ENCODE data around the gene CSNK1G3.

The CSNK1G3 gene

GRCh38 chr5:123605822-123606221 lies 93.8 kb downstream of the CSNK1G3 start:
- POLR2A ChIA-PET (ENCODE audit: low non-redundant PET) = no interaction called here
- H3K27ac ChIP-seq = no peak overlapping the region
- CTCF ChIA-PET = interaction anchor here (0.9 kb wide), 1 partner anchor 183 kb away, joined by 3 read pairs; the partner anchor contains the start of gene CEP120
- no peak for DNase-seq (ENCODE audit: low spot score)
- no peak for TF ChIP-seq CTCF (conservative IDR thresholded peaks at IDR 0.05; ENCODE audit: low read depth)

GRCh38 chr5:123610209-123610608 lies 98.2 kb downstream of the CSNK1G3 start:
- ChIA-PET CTCF (interaction anchor here (0.6 to 1.5 kb wide), 13 partner anchors 10 to 1054 kb away, joined by 3 to 7 read pairs (median 3); partner anchors contain the start of gene CEP120), POLR2A (ENCODE audit: low non-redundant PET) (interaction anchor here (1.0 kb wide), 1 partner anchor 187 kb away, joined by 3 read pairs; the partner anchor contains the start of gene CEP120)
- no peak for TF ChIP-seq CTCF (conservative IDR thresholded peaks at IDR 0.05; ENCODE audit: low read depth)
- no peak for DNase-seq (ENCODE audit: low spot score)
- H3K27ac ChIP-seq = no peak overlapping the region

- POLR2A ChIA-PET (ENCODE audit: low non-redundant PET) = interaction anchor here (1.0 kb wide), 1 partner anchor 187 kb away, joined by 3 read pairs; the partner anchor contains the start of gene CEP120
- peak; percentile 100 for TF ChIP-seq CTCF (conservative IDR thresholded peaks at IDR 0.05; ENCODE audit: low read depth)
- DNase-seq (ENCODE audit: low spot score) = peak; percentile 49
- CTCF ChIA-PET = interaction anchor here (0.5 to 1.5 kb wide), 20 partner anchors 9 to 1449 kb away, joined by 3 to 7 read pairs (median 3); partner anchors contain the start of gene CEP120
- no peak overlapping the region for H3K27ac ChIP-seq
Measured at GRCh38 chr5:123610665-123611405, 98.9 kb downstream of the CSNK1G3 start.

GRCh38 chr5:123611406-123611709 lies 99.4 kb downstream of the CSNK1G3 start:
- no peak for DNase-seq (ENCODE audit: low spot score)
- POLR2A ChIA-PET (ENCODE audit: low non-redundant PET) = no interaction called here
- CTCF ChIA-PET = interaction anchor here (0.5 to 1.5 kb wide), 9 partner anchors 19 to 1043 kb away, joined by 3 to 7 read pairs (median 3); partner anchors contain the start of gene CEP120
- peak; percentile 25 for TF ChIP-seq CTCF (conservative IDR thresholded peaks at IDR 0.05; ENCODE audit: low read depth)
- no peak overlapping the region for H3K27ac ChIP-seq

GRCh38 chr5:123617561-123617960 lies 105.6 kb downstream of the CSNK1G3 start:
- POLR2A ChIA-PET (ENCODE audit: low non-redundant PET) = no interaction called here

GRCh38 chr5:123626051-123626450 lies 114.1 kb downstream of the CSNK1G3 start:
- DNase-seq (ENCODE audit: low spot score) = no peak
- H3K27ac ChIP-seq = no peak overlapping the region
- POLR2A ChIA-PET (ENCODE audit: low non-redundant PET) = no interaction called here
- CTCF ChIA-PET = no interaction called here
- no peak for TF ChIP-seq CTCF (conservative IDR thresholded peaks at IDR 0.05; ENCODE audit: low read depth)

More at GRCh38 chr5:123617561-123617960, 105.6 kb downstream of the CSNK1G3 start:
- no peak for TF ChIP-seq CTCF (conservative IDR thresholded peaks at IDR 0.05; ENCODE audit: low read depth)
- no peak overlapping the region for H3K27ac ChIP-seq
- DNase-seq (ENCODE audit: low spot score) = no peak
- CTCF ChIA-PET = no interaction called here
